GM23338 (cell line): ENCODE data around the gene MYO1A.

Experiments used
- CREB1 ChIP-seq: fragments of 250-450 bp; sonication (Bioruptor Pico); IDR thresholded peaks from 2 replicates; pipeline ENCODE4 v1.5.0; 2020; ENCODE audit warnings: low read depth, mild to moderate bottlenecking, moderate library complexity
- CTCF ChIP-seq, 2 experiments: fragments of 200-600 bp in 1 of 2; sonication (generic) in 1 of 2; conservative IDR thresholded peaks; 2 replicates each; pipeline versions ENCODE4 v1.5.1 to v1.6.1; 2016 to 2017; ENCODE audit warnings: antibody characterized with exemption in 2 of 2, low read depth in 2 of 2, mild to moderate bottlenecking in 2 of 2, moderate library complexity in 1 of 2
- ETS1 ChIP-seq: IDR thresholded peaks from 2 replicates; pipeline ENCODE4 v1.6.1; 2016; ENCODE audit warnings: antibody characterized with exemption
- EZH2 ChIP-seq: fragments of 200-600 bp; sonication (generic); IDR thresholded peaks from one replicate; pipeline ENCODE4 v1.8.0; 2017; ENCODE audit warnings: antibody characterized with exemption, mild to moderate bottlenecking, low read depth; ENCODE audit not compliant: unreplicated experiment
- EZH2phosphoT487 ChIP-seq: fragments of 200-600 bp; sonication (generic); IDR thresholded peaks from one replicate; pipeline ENCODE4 v1.8.1; 2018; ENCODE audit warnings: antibody characterized with exemption; ENCODE audit not compliant: unreplicated experiment
- JUNB ChIP-seq: IDR thresholded peaks from one replicate; pipeline ENCODE4 v1.6.1; 2016; ENCODE audit warnings: antibody characterized with exemption; ENCODE audit not compliant: unreplicated experiment
- POLR2AphosphoS5 ChIP-seq: IDR thresholded peaks from 2 replicates; pipeline ENCODE4 v1.6.1; 2016; ENCODE audit warnings: antibody characterized with exemption, low read depth
- REST ChIP-seq: IDR thresholded peaks from one replicate; pipeline ENCODE4 v1.6.1; 2018; ENCODE audit warnings: antibody characterized with exemption; ENCODE audit not compliant: unreplicated experiment
- STAT1 ChIP-seq: IDR thresholded peaks from one replicate; pipeline ENCODE4 v1.6.1; 2016; ENCODE audit warnings: antibody characterized with exemption; ENCODE audit not compliant: unreplicated experiment
- ZNF114 ChIP-seq: fragments of 250-450 bp; sonication (Bioruptor Pico); IDR thresholded peaks from 2 replicates; pipeline ENCODE4 v1.5.0; 2020; ENCODE audit warnings: mild to moderate bottlenecking, moderate library complexity
- ZNF331 ChIP-seq: fragments of 250-450 bp; sonication (Bioruptor Pico); IDR thresholded peaks from 2 replicates; pipeline ENCODE4 v1.5.0; 2020; ENCODE audit warnings: low read depth, mild to moderate bottlenecking, moderate library complexity

GRCh38 chr12:57063991-57064685 lies 14.2 kb upstream of the MYO1A start:
- TF ChIP-seq EZH2: no peak
- no peak for TF ChIP-seq CTCF (conservative IDR thresholded peaks at IDR 0.05; ENCODE audit: low read depth in 2 of 2)
- no peak for TF ChIP-seq POLR2AphosphoS5
- TF ChIP-seq EZH2phosphoT487: no peak
- TF ChIP-seq REST: no peak
- no peak for TF ChIP-seq STAT1
- no peak for TF ChIP-seq CREB1
- TF ChIP-seq ZNF331: no peak
- no peak for TF ChIP-seq ETS1
- no peak for TF ChIP-seq JUNB
- TF ChIP-seq ZNF114 (CRISPR knock-in tag): no peak
